Fibroblast of skin of right biceps (primary cell): ENCODE data around the gene C1orf105.
A peak's percentile ranks its signal among the peaks of the same experiment; 100 is the strongest.
"Not testable (repeated sequence)": the region's sequence is repeated elsewhere in the genome, so short reads cannot be mapped to it uniquely, and the experiment has no call there.

Source experiments
- DNase-seq: peaks from one replicate; pipeline ENCODE4 v3.0.0-alpha.2; 2013

The C1orf105 gene

GRCh38 chr1:172420385-172420784 lies at the start of gene C1orf105:
C1orf105 (plus strand) TSS chr1:172420685; CDS start chr1:172420886, 201 bp downstream.
- no peak for DNase-seq

GRCh38 chr1:172371646-172372045 lies 48.8 kb upstream of the C1orf105 start:
- not testable (repeated sequence) for DNase-seq

- DNase-seq, result peak; percentile 29
Observed at GRCh38 chr1:172373864-172374263, 46.6 kb upstream of the C1orf105 start.

- DNase-seq, result no peak
Observed at GRCh38 chr1:172375211-172375631, 45.3 kb upstream of the C1orf105 start.

- no peak for DNase-seq
Observed at GRCh38 chr1:172376431-172376830, 44.1 kb upstream of the C1orf105 start.

GRCh38 chr1:172377565-172377964 lies 42.9 kb upstream of the C1orf105 start:
- no peak for DNase-seq

- no peak for DNase-seq
Observed at GRCh38 chr1:172378109-172378760, 42.2 kb upstream of the C1orf105 start.

GRCh38 chr1:172380441-172381244 lies 39.8 kb upstream of the C1orf105 start:
- peak; percentile 37 for DNase-seq

- DNase-seq, result peak; percentile 47
Observed at GRCh38 chr1:172381946-172382345, 38.5 kb upstream of the C1orf105 start.

GRCh38 chr1:172382406-172382805 lies 38.1 kb upstream of the C1orf105 start:
- DNase-seq, result peak; percentile 51

GRCh38 chr1:172382990-172383389 lies 37.5 kb upstream of the C1orf105 start:
- peak; percentile 36 for DNase-seq

- DNase-seq, result peak; percentile 89
Observed at GRCh38 chr1:172383536-172383935, 36.9 kb upstream of the C1orf105 start.

GRCh38 chr1:172384656-172385055 lies 35.8 kb upstream of the C1orf105 start:
- no peak for DNase-seq

- no peak for DNase-seq
Observed at GRCh38 chr1:172386046-172386445, 34.4 kb upstream of the C1orf105 start.

GRCh38 chr1:172388490-172388889 lies 32.0 kb upstream of the C1orf105 start:
- DNase-seq, result no peak

- no peak for DNase-seq
Observed at GRCh38 chr1:172390301-172390682, 30.2 kb upstream of the C1orf105 start.

- peak; percentile 59 for DNase-seq
Observed at GRCh38 chr1:172390683-172391551, 29.6 kb upstream of the C1orf105 start.

- DNase-seq, result no peak
Observed at GRCh38 chr1:172391976-172392375, 28.5 kb upstream of the C1orf105 start.

GRCh38 chr1:172393354-172393753 lies 27.1 kb upstream of the C1orf105 start:
- DNase-seq, result no peak

GRCh38 chr1:172394141-172394751 lies 26.2 kb upstream of the C1orf105 start:
- DNase-seq, result peak; percentile 40

- peak; percentile 54 for DNase-seq
Observed at GRCh38 chr1:172394811-172395210, 25.7 kb upstream of the C1orf105 start.

- DNase-seq, result no peak
Observed at GRCh38 chr1:172395576-172395975, 24.9 kb upstream of the C1orf105 start.

- peak; percentile 64 for DNase-seq
Observed at GRCh38 chr1:172397221-172397620, 23.3 kb upstream of the C1orf105 start.
